ENCODE measurements around the gene EXD1.

Gene EXD1

DNA sequence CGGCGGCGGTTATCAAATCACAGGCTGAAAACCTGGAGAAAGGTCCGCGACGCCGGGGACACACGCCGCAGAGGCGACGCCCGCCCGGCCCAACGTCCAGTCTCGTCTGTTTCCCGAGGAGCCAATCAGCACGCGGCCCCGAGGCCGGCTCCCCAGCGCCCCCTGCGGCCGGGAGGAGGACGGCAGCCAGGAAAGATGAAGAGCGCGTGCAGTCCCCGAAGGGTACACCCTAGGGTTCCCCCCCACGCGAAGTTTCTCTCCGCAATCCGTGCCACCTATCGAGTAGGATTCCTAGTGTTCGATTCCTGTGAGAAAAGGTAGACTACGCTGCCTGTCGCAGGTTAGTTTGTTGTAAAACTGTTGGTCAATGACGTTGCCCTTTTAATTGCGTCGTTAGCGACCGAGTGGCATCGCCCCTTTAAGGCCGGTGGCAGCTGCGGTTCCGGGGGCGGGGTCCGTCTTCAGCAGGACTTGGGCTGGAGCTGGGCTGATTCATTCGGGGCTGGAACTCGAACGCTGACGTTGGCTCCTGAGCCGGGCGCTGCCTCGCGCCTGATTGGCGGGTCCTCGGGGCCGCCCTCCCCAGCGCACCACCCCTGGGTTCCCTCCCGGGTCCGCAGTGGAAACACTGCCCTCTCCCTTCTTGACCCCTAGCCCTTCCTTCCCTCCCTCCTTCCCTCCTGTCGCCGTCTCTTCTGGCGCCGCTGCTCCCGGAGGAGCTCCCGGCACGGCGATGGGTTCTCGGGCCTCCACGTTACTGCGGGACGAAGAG is at the start of gene EXD1, which contains the start of gene CHP1:
TSS of gene EXD1 (minus strand) at position 108 of the 772 bp plus-strand sequence. CDS start 4,182 bp downstream, outside the sequence.
TSS of gene CHP1 (plus strand) at position 619 of the 772 bp plus-strand sequence. CDS start at position 734, 115 bp downstream.
- in situ Hi-C loops (cut with HindIII; ENCODE audit: low sequenced_read_pairs), result no loop called here
- peak within 1 kb of the TSS; percentile 91 for H3K4me3 ChIP-seq (ENCODE audit: low read depth, low read length)
- peak; percentile 95 for TF ChIP-seq CTCF (IDR thresholded peaks at IDR 0.05; ENCODE audit: low read depth, low read length)
- DNase-seq (ENCODE audit: low read depth, low spot score), result peak; percentile 98

DNA sequence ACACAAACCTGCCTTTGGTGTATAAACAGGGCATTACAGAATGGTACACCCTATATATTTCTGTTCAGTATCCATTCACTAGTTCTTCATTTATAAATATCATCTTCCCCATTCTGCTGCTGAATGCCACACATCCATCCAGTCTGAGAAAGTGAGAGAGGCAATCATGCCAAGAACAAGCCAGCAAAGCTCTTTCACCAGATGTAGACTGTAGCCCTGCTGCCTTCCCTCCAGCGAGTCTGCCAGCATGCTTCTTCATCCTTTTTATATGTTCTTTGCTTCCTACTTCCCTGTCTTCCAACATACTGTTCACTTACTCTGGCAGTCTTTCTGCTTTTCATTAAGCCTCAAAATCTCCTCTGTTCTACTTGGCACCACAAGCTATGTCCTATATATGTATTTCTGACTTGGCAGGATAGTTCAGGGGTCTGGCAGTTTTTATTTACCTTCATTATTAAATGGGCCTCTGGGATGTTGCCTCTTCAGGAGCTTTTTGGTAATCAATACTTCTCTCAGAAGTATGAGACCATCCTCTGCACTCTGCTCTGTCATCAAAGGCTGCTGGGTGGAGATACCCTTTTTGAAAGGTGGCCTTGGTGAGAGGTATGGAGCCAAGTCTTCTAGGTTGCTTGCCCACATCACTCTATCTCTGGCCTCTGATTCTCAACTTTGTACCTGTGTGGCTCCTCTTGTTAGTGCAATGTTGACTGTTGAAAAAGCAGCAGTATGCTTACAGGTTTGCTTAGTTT is 49.2 kb upstream of the EXD1 start:
- no peak for DNase-seq (ENCODE audit: low read depth, low spot score)
- in situ Hi-C loops (cut with HindIII; ENCODE audit: low sequenced_read_pairs), result no loop called here
- H3K4me3 ChIP-seq (ENCODE audit: low read depth, low read length), result no peak overlapping the region
- no peak for TF ChIP-seq CTCF (IDR thresholded peaks at IDR 0.05; ENCODE audit: low read depth, low read length)

- DNase-seq (ENCODE audit: low read depth, low spot score), result no peak
- in situ Hi-C loops (cut with HindIII; ENCODE audit: low sequenced_read_pairs), result no loop called here
- no peak overlapping the region for H3K4me3 ChIP-seq (ENCODE audit: low read depth, low read length)
- TF ChIP-seq CTCF (IDR thresholded peaks at IDR 0.05; ENCODE audit: low read depth, low read length), result no peak
These were observed 47.8 kb upstream of the EXD1 start for GRCh38 chr15:41278319-41278718.

- no peak overlapping the region for H3K4me3 ChIP-seq (ENCODE audit: low read depth, low read length)
- no peak for TF ChIP-seq CTCF (IDR thresholded peaks at IDR 0.05; ENCODE audit: low read depth, low read length)
- in situ Hi-C loops (cut with HindIII; ENCODE audit: low sequenced_read_pairs), result no loop called here
- DNase-seq (ENCODE audit: low read depth, low spot score), result no peak
These were observed 46.3 kb upstream of the EXD1 start for GRCh38 chr15:41276831-41277230.

DNA sequence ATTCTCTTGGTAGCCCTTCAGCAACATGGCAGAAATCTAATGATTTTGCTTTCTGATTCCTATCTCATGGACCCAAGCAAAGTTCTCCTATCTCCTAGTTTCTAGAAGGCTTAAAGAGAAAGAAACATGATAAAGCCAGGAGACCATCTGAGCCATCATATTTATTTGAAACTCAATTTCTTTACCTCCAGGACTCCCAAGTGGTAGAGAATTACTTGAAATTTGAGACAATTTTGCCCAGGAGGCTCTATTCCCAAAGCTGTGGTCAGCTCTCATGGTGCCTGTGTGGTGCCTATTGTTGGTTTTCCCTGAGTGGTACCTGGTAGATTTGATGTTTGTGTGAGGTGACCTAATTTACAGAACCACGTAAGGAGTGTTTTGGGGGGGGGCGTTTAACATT is 39.3 kb upstream of the EXD1 start:
- in situ Hi-C loops (cut with HindIII; ENCODE audit: low sequenced_read_pairs), result no loop called here
- DNase-seq (ENCODE audit: low read depth, low spot score), result no peak
- no peak for TF ChIP-seq CTCF (IDR thresholded peaks at IDR 0.05; ENCODE audit: low read depth, low read length)
- no peak overlapping the region for H3K4me3 ChIP-seq (ENCODE audit: low read depth, low read length)

- in situ Hi-C loops (cut with HindIII; ENCODE audit: low sequenced_read_pairs), result no loop called here
- DNase-seq (ENCODE audit: low read depth, low spot score), result no peak
- no peak for TF ChIP-seq CTCF (IDR thresholded peaks at IDR 0.05; ENCODE audit: low read depth, low read length)
- H3K4me3 ChIP-seq (ENCODE audit: low read depth, low read length), result no peak overlapping the region
These were observed 33.4 kb upstream of the EXD1 start for GRCh38 chr15:41263891-41264351.

Data from astrocyte of the spinal cord (primary cell).